Activated CD8-positive, alpha-beta memory T cell treated with anti-CD3 and anti-CD28 coated beads, Interleukin-2, amount 50 U/mL, for 48 hours (primary cell): ENCODE data around the gene LRRC49.

ENCODE experiments used
- DNase-seq: peaks from one replicate; pipeline ENCODE4 v3.0.0-alpha.2; 2020

Gene LRRC49

GRCh38 chr15:71097890-71098289 is 205.3 kb downstream of the LRRC49 start:
- no peak for DNase-seq

- DNase-seq = no peak
Observed at GRCh38 chr15:71098920-71099319, 206.3 kb downstream of the LRRC49 start.
